K562 (cell line): ENCODE data around the gene PPP1R9B. TPM values are rescaled to one million over a fixed set of nuclear protein-coding genes. Genes with fewer than 3 reads are reported as not detected.
A peak's percentile ranks its signal among the peaks of the same experiment; 100 is the strongest.

Source experiments
- ATAC-seq: fragments of 200-7000 bp; cut with Tn5 transposase; 3 replicates; pipeline ENCODE4 v1.9.1; 2020; ENCODE audit warnings: moderate library complexity
- BruUV-seq: library from RNA; stranded (reverse); fragments of 400-500 nt; replicated peaks from 2 replicates; lab custom pipeline; 2021; lab: Mats Ljungman, UMichigan
- CTCF ChIA-PET: fragments of 300-600 bp; formaldehyde crosslinking; extraction: SDS; loops from one replicate; lab custom pipeline; 2021; ENCODE audit warnings: low intra/inter-chr PET ratio; lab: Yijun Ruan, JAX
- POLR2A ChIA-PET: fragments of 300-600, 350-650 bp; sonication (Branson Sonifier 250); formaldehyde crosslinking; extraction: SDS; loops from one replicate; lab custom pipeline; 2021; ENCODE audit warnings: antibody characterized with exemption, inconsistent platforms; lab: Yijun Ruan, JAX
- DNase-seq, 4 experiments: peaks; one replicate each; pipeline versions ENCODE4 v3.0.0 to v3.0.0-alpha.2; 2011 to 2018; ENCODE audit warnings: low spot score in 3 of 4, mixed read lengths in 3 of 4; ENCODE audit errors: extremely low read depth in 1 of 4
- FAIRE-seq: peaks from 2 replicates; lab custom pipeline; 2011; peaks lifted over from hg19 to GRCh38; lab: Jason Lieb, UNC
- H2AFZ ChIP-seq: 2 replicates; pipeline ENCODE4 v1.6.0; 2011; ENCODE audit warnings: low read depth, low read length, control low read depth, inconsistent platforms
- H3K27ac ChIP-seq: fragments of 200-600 bp; 3 replicates; pipeline ENCODE4 v1.8.0; 2011; ENCODE audit warnings: low read depth, mild to moderate bottlenecking, control low read depth, inconsistent platforms, low read length, moderate library complexity, mixed read lengths; ENCODE audit errors: extremely low read depth
- H3K27me3 ChIP-seq, 2 experiments: fragments of 300-600 bp in 1 of 2; 2 replicates in 1 of 2; 3 replicates in 1 of 2; pipeline versions ENCODE4 v1.6.0 to v1.8.0; 2011; ENCODE audit warnings: inconsistent platforms in 2 of 2, low read length in 2 of 2, mild to moderate bottlenecking in 1 of 2, mixed read lengths in 1 of 2, moderate library complexity in 1 of 2; ENCODE audit not compliant: control insufficient read depth in 2 of 2, insufficient read depth in 2 of 2
- H3K36me3 ChIP-seq: fragments of 300-600 bp; 3 replicates; pipeline ENCODE4 v1.8.0; 2011; ENCODE audit warnings: mild to moderate bottlenecking, low read length, inconsistent platforms; ENCODE audit not compliant: control insufficient read depth, insufficient read depth
- H3K4me1 ChIP-seq, 2 experiments: fragments of 200-600 bp in 1 of 2; replicated peaks in 1 of 2; 2 replicates in 1 of 2; 3 replicates in 1 of 2; pipeline versions ENCODE4 v1.5.1 to v1.8.0; 2011; ENCODE audit warnings: inconsistent platforms in 2 of 2, low read length in 2 of 2, mild to moderate bottlenecking in 1 of 2, mixed read lengths in 1 of 2, moderate library complexity in 1 of 2; ENCODE audit not compliant: control insufficient read depth in 2 of 2, insufficient read depth in 2 of 2
- H3K4me2 ChIP-seq: 2 replicates; pipeline ENCODE4 v1.6.1; 2011; ENCODE audit warnings: low read length, control low read depth, inconsistent platforms, mixed read lengths; ENCODE audit not compliant: insufficient read depth
- H3K4me3 ChIP-seq: fragments of 200-600 bp; sonication (generic), shearing (Covaris generic); 2 replicates; pipeline ENCODE4 v1.5.1; 2016; ENCODE audit warnings: control low read depth, inconsistent platforms
- H3K79me2 ChIP-seq: fragments of 200-600 bp; 3 replicates; pipeline ENCODE4 v1.8.0; 2011; ENCODE audit warnings: low read length, inconsistent platforms; ENCODE audit not compliant: control insufficient read depth, insufficient read depth
- H3K9ac ChIP-seq, 2 experiments: 2 replicates each; pipeline versions ENCODE4 v1.6.0 to v1.6.1; 2011; ENCODE audit warnings: low read depth in 2 of 2, low read length in 2 of 2, control low read depth in 1 of 2, inconsistent platforms in 1 of 2, mild to moderate bottlenecking in 1 of 2, mixed read lengths in 1 of 2; ENCODE audit not compliant: insufficient read depth in 1 of 2
- H3K9me1 ChIP-seq: one replicate; pipeline ENCODE4 v1.6.0; 2011; ENCODE audit warnings: inconsistent platforms, mild to moderate bottlenecking, low read length, moderate library complexity; ENCODE audit not compliant: control insufficient read depth, insufficient read depth
- H3K9me3 ChIP-seq: replicated peaks from 2 replicates; pipeline ENCODE4 v1.5.1; 2011; ENCODE audit warnings: low read depth, low read length, inconsistent platforms; ENCODE audit not compliant: control insufficient read depth, insufficient read depth
- H4K20me1 ChIP-seq: replicated peaks from 2 replicates; pipeline ENCODE4 v1.6.1; 2011; ENCODE audit warnings: low read length, inconsistent platforms, mixed read lengths; ENCODE audit not compliant: control insufficient read depth, insufficient read depth
- EGR1 ChIP-seq: fragments of 450-650 bp; conservative IDR thresholded peaks from 2 replicates; pipeline ENCODE4 v1.6.1; 2017; ENCODE audit warnings: mild to moderate bottlenecking
- NRF1 ChIP-seq, 2 experiments: fragments of 450-650 bp; IDR thresholded peaks in 1 of 2; conservative IDR thresholded peaks in 1 of 2; 2 replicates each; pipeline ENCODE4 v1.6.1; 2014; ENCODE audit warnings: mild to moderate bottlenecking in 2 of 2
- TAL1 ChIP-seq: fragments of 450-650 bp; IDR thresholded peaks from 2 replicates; pipeline ENCODE4 v1.6.1; 2016; ENCODE audit warnings: mild to moderate bottlenecking
- ZNF318 ChIP-seq, 2 experiments: fragments of 450-650 bp; IDR thresholded peaks; 2 replicates each; pipeline ENCODE4 v1.6.1; 2016; ENCODE audit warnings: mild to moderate bottlenecking in 2 of 2, borderline replicate concordance in 1 of 2, low read depth in 1 of 2, moderate library complexity in 1 of 2
- WGBS: fragments of 100-300 bp; shearing (Covaris generic); methylation state at CpG from one replicate; pipeline ENCODE4 v1.1.6; 2016; ENCODE audit warnings: low coverage, mixed read lengths; ENCODE audit not compliant: insufficient coverage; ENCODE audit errors: missing lambda C conversion rate; 5-methylcytosine and 5-hydroxymethylcytosine counted together
- in situ Hi-C: fragments of 300-500 bp; cut with MboI; formaldehyde crosslinking; loops from 4 replicates; pipeline ENCODE4 v1.15.0; 2018; ENCODE audit warnings: inconsistent platforms, mixed read lengths
- intact Hi-C: fragments of 100-400 bp; cut with micrococcal nuclease; formaldehyde crosslinking; loops from 2 replicates; pipeline ENCODE4 v1.14.2; 2022
- polyA plus RNA-seq, 8 experiments: library from polyadenylated mRNA; depleted of rRNA in 4 of 8; stranded (reverse) in 5 of 8; unstranded in 3 of 8; fragments of >200 nt; fragmentation: Nextera tagmentation in 2 of 8; fragmentation: Illumina TruSeq in 1 of 8; extraction: Ambion mirVana in 2 of 8; extraction: Trizol in 1 of 8; gene quantifications; 2 replicates each; pipeline versions ENCODE4 v1.2.1 to v1.2.3, GENCODE V29; 2011 to 2014; ENCODE audit warnings: inconsistent platforms in 1 of 8, missing spikeins in 1 of 8
- total RNA-seq, 7 experiments: library from RNA; depleted of rRNA in 6 of 7; stranded (reverse); fragments of >200 nt in 6 of 7; fragmentation: Illumina TruSeq in 2 of 7; extraction: Trizol in 2 of 7; gene quantifications; 2 replicates each; pipeline versions ENCODE4 v1.2.1 to v1.2.3, GENCODE V29; 2011 to 2021; ENCODE audit warnings: low replicate concordance in 1 of 7

The PPP1R9B gene
- total and polyA plus RNA-seq, 9 of the 15 experiments (the other 6 are each of a cell fraction or from before 2014, with no cell fraction given): 0.10 to 63.5 (median 24.7) TPM

DNA sequence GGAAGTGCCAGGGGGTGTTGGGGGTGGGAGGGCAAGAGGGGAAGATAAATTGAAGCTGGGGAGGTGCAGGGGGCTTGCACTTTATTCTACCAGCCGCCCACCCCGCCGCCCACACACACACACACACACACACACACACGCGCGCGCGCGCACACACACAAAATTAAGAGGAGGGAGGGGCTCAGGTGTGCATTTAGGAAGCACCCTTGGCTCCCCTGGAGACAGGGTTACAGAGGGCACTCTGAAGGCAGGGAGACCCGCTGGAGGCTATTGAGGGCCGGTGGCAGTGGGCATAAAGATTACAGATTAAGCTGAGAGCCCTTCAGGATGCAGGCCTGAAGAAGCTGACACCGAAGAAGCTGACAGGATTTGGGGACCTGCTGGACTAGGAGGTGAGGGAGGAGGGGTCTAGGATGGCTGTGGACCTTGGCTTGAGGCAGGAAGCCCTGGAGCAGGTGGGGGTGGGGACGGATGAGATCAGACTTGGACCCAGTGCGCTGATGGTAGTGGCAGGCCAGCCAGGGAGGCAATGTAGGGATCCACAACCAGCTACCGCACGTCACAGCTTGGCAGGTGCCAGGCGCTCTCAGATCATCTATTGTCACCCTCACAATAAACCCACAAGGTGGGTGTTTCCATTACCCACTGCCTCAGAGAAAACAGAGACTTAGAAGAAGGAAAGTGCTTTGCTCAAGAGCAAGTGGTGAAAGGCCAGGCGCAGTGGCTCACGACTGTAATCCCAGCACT, 19.7 kb downstream of the PPP1R9B start:
- 60% methylated on average over 10 of the region's 19 CpGs for WGBS
- peaks cover 4% of the 10 kb centered on the region; the same call in 1 of the 2 replicates for H3K9me3 ChIP-seq
- H3K9me1 ChIP-seq: no peaks in the 10 kb centered on the region
- no peak overlapping the region for H3K27ac ChIP-seq
- ChIA-PET CTCF (no interaction called here), POLR2A (interaction anchor here (1.6 kb wide), 1 partner anchor 19 kb away, joined by 6 read pairs; no protein-coding TSS in a partner anchor)
- TF ChIP-seq TAL1 (no peak), ZNF318 (IDR thresholded peaks at IDR 0.05; ENCODE audit: borderline replicate concordance in 1 of 2, low read depth in 1 of 2) (no peak), EGR1 (peak; percentile 80), NRF1 (conservative IDR thresholded peaks at IDR 0.05 in 1 of 2, IDR thresholded peaks at IDR 0.05 in 1 of 2) (0 out of 4 replicates have a peak, but pooled peaks of 1 of the 2 experiments have one; percentile 15)
- H3K9ac ChIP-seq: no peak overlapping the region; a peak in 2 of 4 replicates
- peaks cover 10% of the 10 kb centered on the region; the same call in 1 of the 2 replicates for H4K20me1 ChIP-seq
- H3K79me2 ChIP-seq: no peaks in the 10 kb centered on the region
- BruUV-seq: no TSS peak
- H3K4me2 ChIP-seq: no peak overlapping the region
- H3K4me1 ChIP-seq: peaks cover 8 to 30% of the 10 kb centered on the region in 2 experiments
- in situ Hi-C loops (no loop called here), intact Hi-C loops (no loop called here)
- ATAC-seq (no peak), FAIRE-seq (peak; percentile 11), DNase-seq (no peak)
- no peak overlapping the region for H2AFZ ChIP-seq
- no peak overlapping the region for H3K4me3 ChIP-seq
- H3K27me3 ChIP-seq: peaks cover 0 to 8% of the 10 kb centered on the region in 2 experiments; a peak in 3 of 5 replicates
- H3K36me3 ChIP-seq: peaks cover 14% of the 10 kb centered on the region; the same call in 1 of the 3 replicates
